Caco-2 (cell line): ENCODE measurements around the gene CFAP97. TPM values are rescaled to one million over a fixed set of nuclear protein-coding genes. Genes with fewer than 3 reads are reported as not detected.
"Not testable (repeated sequence)": the region's sequence is repeated elsewhere in the genome, so short reads cannot be mapped to it uniquely, and the experiment has no call there.

ENCODE experiments used
- BruUV-seq: library from RNA; stranded (reverse); fragments of 400-500 nt; replicated peaks from 2 replicates; lab custom pipeline; 2021; lab: Mats Ljungman, UMichigan
- CTCF ChIA-PET: fragments of 300-600 bp; sonication (Branson Sonifier 250); formaldehyde crosslinking; loops from one replicate; lab custom pipeline; 2022; ENCODE audit warnings: antibody characterized with exemption; lab: Charles Lee
- POLR2A ChIA-PET: fragments of 300-600 bp; sonication (Branson Sonifier 250); formaldehyde crosslinking; loops from one replicate; lab custom pipeline; 2022; ENCODE audit warnings: antibody characterized with exemption; lab: Charles Lee
- DNase-seq, 2 experiments: peaks; one replicate each; pipeline versions ENCODE4 v3.0.0 to v3.0.0-alpha.2; 2020 to 2022
- H3K27me3 ChIP-seq: replicated peaks from 2 replicates; pipeline ENCODE4 v1.6.0; 2011; ENCODE audit warnings: low read length; ENCODE audit not compliant: control insufficient read depth, insufficient read depth
- H3K36me3 ChIP-seq: 2 replicates; pipeline ENCODE4 v1.5.1; 2011; ENCODE audit warnings: low read length; ENCODE audit not compliant: control insufficient read depth, insufficient read depth
- H3K4me1 ChIP-seq: fragments of 250-450 bp; sonication (Bioruptor Pico); 2 replicates; pipeline ENCODE4 v1.5.1; 2020; ENCODE audit warnings: mild to moderate bottlenecking
- H3K4me3 ChIP-seq: 2 replicates; pipeline ENCODE4 v1.5.1; 2011; ENCODE audit warnings: low read depth, mild to moderate bottlenecking, control low read depth, low read length
- H3K9me3 ChIP-seq: fragments of 250-450 bp; sonication (Bioruptor Pico); 2 replicates; pipeline ENCODE4 v1.5.1; 2020; ENCODE audit warnings: mild to moderate bottlenecking, moderate library complexity
- H3K27ac Mint-ChIP-seq: one replicate; pipeline ENCODE4 v1.8.0; 2022; ENCODE audit warnings: mixed read lengths; ENCODE audit not compliant: unreplicated experiment
- H3K27me3 Mint-ChIP-seq: one replicate; pipeline ENCODE4 v1.8.0; 2022; ENCODE audit warnings: mixed read lengths; ENCODE audit not compliant: insufficient read depth, unreplicated experiment
- H3K36me3 Mint-ChIP-seq: one replicate; pipeline ENCODE4 v1.8.0; 2022; ENCODE audit warnings: mild to moderate bottlenecking, mixed read lengths; ENCODE audit not compliant: insufficient read depth, unreplicated experiment
- H3K4me1 Mint-ChIP-seq: one replicate; pipeline ENCODE4 v1.8.0; 2022; ENCODE audit warnings: low read depth, mixed read lengths; ENCODE audit not compliant: unreplicated experiment
- H3K4me3 Mint-ChIP-seq: one replicate; pipeline ENCODE4 v1.8.0; 2022; ENCODE audit warnings: mild to moderate bottlenecking, moderate library complexity, mixed read lengths; ENCODE audit not compliant: unreplicated experiment
- H3K9me3 Mint-ChIP-seq: one replicate; pipeline ENCODE4 v1.8.0; 2022; ENCODE audit warnings: mixed read lengths; ENCODE audit not compliant: unreplicated experiment
- CTCF ChIP-seq, 2 experiments: fragments of 200-600 bp in 1 of 2; IDR thresholded peaks; 1 replicate in 1 of 2; 2 replicates in 1 of 2; pipeline versions ENCODE4 v1.5.1 to v1.8.0; 2011 to 2022; ENCODE audit warnings: antibody characterized with exemption in 1 of 2, control low read depth in 1 of 2, inconsistent platforms in 1 of 2, low read depth in 1 of 2, low read length in 1 of 2, mild to moderate bottlenecking in 1 of 2, moderate library complexity in 1 of 2; ENCODE audit not compliant: insufficient read depth in 1 of 2, severe bottlenecking in 1 of 2, unreplicated experiment in 1 of 2
- intact Hi-C: fragments of 100-400 bp; cut with micrococcal nuclease; formaldehyde crosslinking; loops from one replicate; pipeline ENCODE4 v1.10.0; 2022; ENCODE audit not compliant: unreplicated experiment
- total RNA-seq: library from RNA; stranded (reverse); gene quantifications from 2 replicates; pipeline ENCODE4 v1.2.3, GENCODE V29; 2022

Gene CFAP97
- total RNA-seq, 1 experiment from 2014 or later, result 20.3 TPM

GRCh38 chr4:185204238-185204910, 574 bp upstream of the CFAP97 start:
- Mint-ChIP-seq H3K27ac (peak overlapping the region; percentile 48), H3K9me3 (no peaks in the 10 kb centered on the region), H3K36me3 (peaks cover 16% of the 10 kb centered on the region), H3K4me3 (peak overlapping the region; percentile 95), H3K27me3 (no peaks in the 10 kb centered on the region), H3K4me1 (peaks cover 15% of the 10 kb centered on the region)
- H3K27me3 ChIP-seq, result no peaks in the 10 kb centered on the region
- BruUV-seq, result TSS peak; percentile 76
- H3K36me3 ChIP-seq, result no peaks in the 10 kb centered on the region
- peaks cover 22% of the 10 kb centered on the region for H3K4me1 ChIP-seq
- POLR2A ChIA-PET, result no interaction called here
- CTCF ChIA-PET, result interaction anchor here (1.0 kb wide), 1 partner anchor 20 kb away, joined by 3 read pairs; no protein-coding TSS in a partner anchor
- peak overlapping the region; percentile 44 for H3K4me3 ChIP-seq
- intact Hi-C loops, result no loop called here
- no peak for DNase-seq
- no peak for TF ChIP-seq CTCF (IDR thresholded peaks at IDR 0.05; ENCODE audit: insufficient read depth in 1 of 2, low read depth in 1 of 2, low read length in 1 of 2, severe bottlenecking in 1 of 2, unreplicated experiment in 1 of 2)
- H3K9me3 ChIP-seq, result no peaks in the 10 kb centered on the region

- POLR2A ChIA-PET, result no interaction called here
- DNase-seq, result no peak
- no peak for TF ChIP-seq CTCF (IDR thresholded peaks at IDR 0.05; ENCODE audit: insufficient read depth in 1 of 2, low read depth in 1 of 2, low read length in 1 of 2, severe bottlenecking in 1 of 2, unreplicated experiment in 1 of 2)
- peak overlapping the region; percentile 95 for H3K27ac Mint-ChIP-seq
- CTCF ChIA-PET, result no interaction called here
- intact Hi-C loops, result no loop called here
- Histone ChIP-seq H3K9me3 (no peaks in the 10 kb centered on the region), H3K4me3 (peak overlapping the region; percentile 44), H3K4me1 (peaks cover 22% of the 10 kb centered on the region), H3K27me3 (no peaks in the 10 kb centered on the region), H3K36me3 (no peaks in the 10 kb centered on the region)
- TSS peak; percentile 57 for BruUV-seq
- H3K4me3 Mint-ChIP-seq, result peak overlapping the region; percentile 95
- peaks cover 15% of the 10 kb centered on the region for H3K4me1 Mint-ChIP-seq
- H3K36me3 Mint-ChIP-seq, result peaks cover 6% of the 10 kb centered on the region
- H3K27me3 Mint-ChIP-seq, result no peaks in the 10 kb centered on the region
- H3K9me3 Mint-ChIP-seq, result no peaks in the 10 kb centered on the region
Measured at GRCh38 chr4:185202984-185203485, 765 bp downstream of the CFAP97 start.

- Mint-ChIP-seq H3K4me1 (peaks cover 15% of the 10 kb centered on the region), H3K27me3 (no peaks in the 10 kb centered on the region), H3K36me3 (peaks cover 6% of the 10 kb centered on the region), H3K4me3 (peak overlapping the region; percentile 95), H3K27ac (no peak overlapping the region), H3K9me3 (no peaks in the 10 kb centered on the region)
- H3K36me3 ChIP-seq, result no peaks in the 10 kb centered on the region
- H3K9me3 ChIP-seq, result no peaks in the 10 kb centered on the region
- peaks cover 22% of the 10 kb centered on the region for H3K4me1 ChIP-seq
- BruUV-seq, result no TSS peak
- intact Hi-C loops, result no loop called here
- no peak for TF ChIP-seq CTCF (IDR thresholded peaks at IDR 0.05; ENCODE audit: insufficient read depth in 1 of 2, low read depth in 1 of 2, low read length in 1 of 2, severe bottlenecking in 1 of 2, unreplicated experiment in 1 of 2)
- ChIA-PET CTCF (interaction anchor here (0.9 kb wide), 1 partner anchor 18 kb away, joined by 4 read pairs; no protein-coding TSS in a partner anchor), POLR2A (no interaction called here)
- H3K4me3 ChIP-seq, result no peak overlapping the region
- no peak for DNase-seq
- H3K27me3 ChIP-seq, result no peaks in the 10 kb centered on the region
Measured at GRCh38 chr4:185201977-185202962, 1.5 kb downstream of the CFAP97 start.

- H3K4me1 Mint-ChIP-seq, H3K27me3 ChIP-seq, H3K9me3 Mint-ChIP-seq, H3K27me3 Mint-ChIP-seq, DNase-seq, POLR2A ChIA-PET, H3K36me3 Mint-ChIP-seq, H3K36me3 ChIP-seq, H3K27ac Mint-ChIP-seq, H3K4me3 ChIP-seq, BruUV-seq, H3K9me3 ChIP-seq, H3K4me3 Mint-ChIP-seq, intact Hi-C loops: not testable (repeated sequence)
- H3K4me1 ChIP-seq, result peaks cover 25% of the 10 kb centered on the region
- CTCF ChIA-PET, result interaction anchor here (1.2 kb wide), 1 partner anchor 14 kb away, joined by 3 read pairs; no protein-coding TSS in a partner anchor
Measured at GRCh38 chr4:185198189-185198588, 5.6 kb downstream of the CFAP97 start.
